Activated naive CD4-positive, alpha-beta T cell treated with anti-CD3 and anti-CD28 coated beads, Interleukin-2, amount 10 ng/mL, durations not matched to agents 7 days and 5 days (primary cell): ENCODE results near the gene CNN2.

Experiments used
- CTCF ChIA-PET: fragments of 350-600 bp; sonication (Branson Sonifier 250); formaldehyde crosslinking; loops from one replicate; lab custom pipeline; 2021; ENCODE audit warnings: antibody characterized with exemption; lab: Charles Lee
- DNase-seq: peaks from one replicate; pipeline ENCODE4 v3.0.0-alpha.2; 2020
- H3K27ac Mint-ChIP-seq: one replicate; pipeline ENCODE4 v1.8.0; 2021; ENCODE audit warnings: mild to moderate bottlenecking, moderate library complexity, mixed read lengths
- H3K27me3 Mint-ChIP-seq: one replicate; pipeline ENCODE4 v1.8.0; 2021; ENCODE audit warnings: mild to moderate bottlenecking, mixed read lengths
- H3K36me3 Mint-ChIP-seq: one replicate; pipeline ENCODE4 v1.8.0; 2021; ENCODE audit warnings: mixed read lengths
- H3K4me1 Mint-ChIP-seq: one replicate; pipeline ENCODE4 v1.8.0; 2021; ENCODE audit warnings: mixed read lengths
- H3K4me3 Mint-ChIP-seq: one replicate; pipeline ENCODE4 v1.8.0; 2021; ENCODE audit warnings: mild to moderate bottlenecking, moderate library complexity, mixed read lengths
- H3K9me3 Mint-ChIP-seq: one replicate; pipeline ENCODE4 v1.8.0; 2021; ENCODE audit warnings: mixed read lengths

The CNN2 gene

DNA sequence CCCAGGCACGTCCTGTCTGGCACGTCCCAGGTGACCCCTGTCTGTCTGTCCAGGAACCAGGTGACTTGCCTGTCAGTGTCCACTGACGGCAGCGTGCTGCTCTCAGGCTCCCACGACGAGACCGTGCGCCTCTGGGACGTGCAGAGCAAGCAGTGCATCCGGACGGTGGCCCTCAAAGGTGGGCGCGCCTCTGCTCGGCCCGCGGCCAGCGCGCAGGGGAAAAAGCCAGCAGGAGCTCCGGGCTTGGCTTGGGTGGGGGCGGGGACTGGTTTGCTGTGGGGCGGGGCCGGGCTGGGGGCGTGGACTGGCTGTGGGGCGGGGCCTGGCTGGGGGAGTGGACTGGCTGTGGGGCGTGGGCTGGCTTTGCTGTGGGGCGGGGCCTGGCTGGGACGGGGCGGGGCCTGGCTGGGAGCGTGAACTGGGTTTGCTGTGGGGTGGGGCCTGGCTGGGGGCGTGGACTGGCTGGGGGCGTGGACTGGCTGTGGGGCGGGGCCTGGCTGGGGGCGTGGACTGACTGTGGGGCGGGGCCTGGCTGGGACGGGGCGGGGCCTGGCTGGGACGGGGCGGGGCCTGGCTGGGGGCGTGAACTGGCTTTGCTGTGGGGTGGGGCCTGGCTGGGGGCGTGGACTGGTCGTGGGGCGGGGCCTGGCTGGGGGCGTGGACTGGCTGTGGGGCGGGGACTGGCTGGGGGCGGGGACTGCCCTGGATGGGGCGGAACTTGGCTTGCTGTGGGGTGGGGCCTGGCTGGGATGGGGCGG lies 35.1 kb upstream of the CNN2 start:
- H3K27me3 Mint-ChIP-seq: peaks cover 9% of the 10 kb centered on the region
- H3K4me1 Mint-ChIP-seq: peaks cover 7% of the 10 kb centered on the region
- peaks cover 23% of the 10 kb centered on the region for H3K36me3 Mint-ChIP-seq
- H3K9me3 Mint-ChIP-seq: no peaks in the 10 kb centered on the region
- no peak overlapping the region for H3K27ac Mint-ChIP-seq
- no peak overlapping the region for H3K4me3 Mint-ChIP-seq
- peak; percentile 63 for DNase-seq
- CTCF ChIA-PET: no interaction called here

DNA sequence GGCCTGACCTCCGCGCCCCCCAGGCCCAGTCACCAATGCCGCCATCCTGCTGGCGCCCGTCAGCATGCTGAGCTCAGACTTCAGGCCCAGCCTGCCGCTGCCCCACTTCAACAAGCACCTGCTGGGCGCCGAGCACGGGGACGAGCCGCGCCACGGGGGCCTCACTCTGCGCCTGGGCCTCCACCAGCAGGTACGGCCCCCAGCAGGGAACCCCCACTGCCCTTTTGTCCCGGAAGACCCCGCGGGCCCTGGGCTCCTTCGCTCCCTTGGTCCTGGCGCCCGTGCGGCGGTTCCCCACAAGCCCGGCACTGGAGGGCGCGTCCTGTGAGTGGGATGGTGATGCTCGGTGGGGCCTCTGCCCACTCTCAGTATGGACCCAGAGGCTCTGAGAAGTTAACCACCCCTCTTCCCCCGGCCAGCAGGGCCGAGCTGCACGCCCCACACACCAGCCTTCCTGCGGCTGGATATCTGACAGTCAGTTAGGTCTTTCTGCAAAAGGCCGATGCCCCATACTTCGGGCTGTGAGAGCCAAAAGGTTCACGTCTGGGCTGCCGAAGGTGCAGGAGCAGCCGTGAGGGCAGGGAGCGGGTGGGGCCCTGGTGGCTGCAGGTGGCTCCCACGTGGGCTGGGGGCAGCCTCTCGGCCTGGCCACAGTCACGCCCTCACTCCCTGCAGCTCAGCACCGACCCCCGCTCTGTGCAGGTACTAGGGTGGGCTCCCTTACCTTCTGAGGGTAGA lies 34.3 kb upstream of the CNN2 start:
- H3K4me3 Mint-ChIP-seq: no peak overlapping the region
- H3K36me3 Mint-ChIP-seq: peaks cover 18% of the 10 kb centered on the region
- H3K9me3 Mint-ChIP-seq: no peaks in the 10 kb centered on the region
- H3K4me1 Mint-ChIP-seq: peaks cover 6% of the 10 kb centered on the region
- no peak overlapping the region for H3K27ac Mint-ChIP-seq
- CTCF ChIA-PET: no interaction called here
- no peak for DNase-seq
- peaks cover 16% of the 10 kb centered on the region for H3K27me3 Mint-ChIP-seq

DNA sequence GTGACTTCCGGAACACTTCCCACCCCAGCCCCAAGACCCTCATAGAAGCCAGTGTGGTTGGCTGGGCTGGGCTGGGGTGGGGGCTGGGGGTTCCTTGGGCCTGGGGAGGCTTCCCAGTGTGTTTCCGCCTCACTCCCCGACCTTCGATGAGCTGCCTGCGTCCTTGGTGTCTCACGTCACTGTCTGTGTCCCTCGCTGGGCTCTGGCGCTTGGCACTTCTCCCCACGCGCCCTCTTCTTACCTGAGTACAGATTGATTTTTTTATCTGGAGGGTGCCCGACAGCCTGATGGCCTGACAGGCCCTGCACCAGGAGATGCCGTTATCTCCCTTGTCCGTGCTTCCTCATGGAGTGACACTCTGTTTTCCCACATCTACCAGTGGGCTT lies 33.7 kb upstream of the CNN2 start:
- DNase-seq: no peak
- H3K27ac Mint-ChIP-seq: no peak overlapping the region
- H3K36me3 Mint-ChIP-seq: peaks cover 18% of the 10 kb centered on the region
- no peak overlapping the region for H3K4me3 Mint-ChIP-seq
- H3K4me1 Mint-ChIP-seq: peaks cover 7% of the 10 kb centered on the region
- H3K27me3 Mint-ChIP-seq: peaks cover 22% of the 10 kb centered on the region
- CTCF ChIA-PET: no interaction called here
- no peaks in the 10 kb centered on the region for H3K9me3 Mint-ChIP-seq

DNA sequence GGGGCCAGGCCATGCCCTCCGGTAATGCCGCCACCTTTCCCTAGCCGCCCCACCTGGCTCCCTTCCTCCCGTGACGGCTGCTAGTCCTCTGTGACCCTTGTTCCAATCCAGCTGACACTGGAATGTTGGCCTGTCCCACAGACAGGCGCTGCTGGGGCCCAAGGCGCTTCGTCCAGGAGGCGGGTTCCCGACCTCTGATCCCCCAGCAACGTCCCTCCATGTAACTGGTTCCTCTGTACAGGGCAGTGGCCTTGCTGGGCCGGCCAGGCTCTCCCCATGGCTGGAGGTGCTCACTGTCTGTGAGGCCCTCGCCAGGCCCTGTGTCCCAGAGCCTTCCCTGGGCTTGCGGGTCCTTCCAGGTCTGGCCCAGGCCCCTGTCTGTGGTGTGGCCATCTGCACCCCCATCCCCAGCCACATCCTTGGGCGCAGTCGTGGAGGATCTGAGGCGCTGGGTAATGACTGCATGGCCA lies 33.0 kb upstream of the CNN2 start:
- CTCF ChIA-PET: no interaction called here
- Mint-ChIP-seq H3K9me3 (no peaks in the 10 kb centered on the region), H3K27me3 (peaks cover 29% of the 10 kb centered on the region), H3K4me3 (no peak overlapping the region), H3K27ac (no peak overlapping the region), H3K4me1 (peaks cover 10% of the 10 kb centered on the region), H3K36me3 (peaks cover 16% of the 10 kb centered on the region)
- no peak for DNase-seq

DNA sequence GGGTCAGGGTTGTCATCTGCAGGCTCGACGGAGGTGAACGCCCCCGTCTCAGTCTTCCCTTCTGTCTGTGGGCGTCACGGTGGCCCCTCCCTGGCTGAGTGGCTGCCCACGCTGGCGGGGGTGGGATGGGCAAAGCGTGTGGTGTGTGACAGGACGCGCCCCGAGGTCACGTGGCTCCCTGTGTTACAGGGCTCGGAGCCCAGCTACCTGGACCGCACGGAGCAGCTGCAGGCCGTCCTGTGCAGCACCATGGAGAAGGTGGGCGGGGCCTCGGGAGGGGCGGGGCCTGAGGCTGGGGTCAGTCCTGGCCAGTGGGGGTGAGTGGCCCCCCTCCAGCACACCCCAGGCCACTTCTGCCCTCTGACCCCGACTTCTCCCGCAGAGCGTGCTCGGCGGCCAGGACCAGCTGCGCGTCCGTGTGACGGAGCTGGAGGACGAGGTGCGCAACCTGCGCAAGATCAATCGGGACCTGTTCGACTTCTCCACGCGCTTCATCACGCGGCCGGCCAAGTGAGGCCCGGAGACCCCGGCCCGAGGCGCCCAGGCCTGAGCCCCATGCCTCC lies 32.5 kb upstream of the CNN2 start:
- no peak overlapping the region for H3K4me3 Mint-ChIP-seq
- peaks cover 12% of the 10 kb centered on the region for H3K4me1 Mint-ChIP-seq
- H3K9me3 Mint-ChIP-seq: no peaks in the 10 kb centered on the region
- no peak overlapping the region for H3K27ac Mint-ChIP-seq
- CTCF ChIA-PET: no interaction called here
- H3K27me3 Mint-ChIP-seq: peaks cover 34% of the 10 kb centered on the region
- peaks cover 16% of the 10 kb centered on the region for H3K36me3 Mint-ChIP-seq
- DNase-seq: no peak

DNA sequence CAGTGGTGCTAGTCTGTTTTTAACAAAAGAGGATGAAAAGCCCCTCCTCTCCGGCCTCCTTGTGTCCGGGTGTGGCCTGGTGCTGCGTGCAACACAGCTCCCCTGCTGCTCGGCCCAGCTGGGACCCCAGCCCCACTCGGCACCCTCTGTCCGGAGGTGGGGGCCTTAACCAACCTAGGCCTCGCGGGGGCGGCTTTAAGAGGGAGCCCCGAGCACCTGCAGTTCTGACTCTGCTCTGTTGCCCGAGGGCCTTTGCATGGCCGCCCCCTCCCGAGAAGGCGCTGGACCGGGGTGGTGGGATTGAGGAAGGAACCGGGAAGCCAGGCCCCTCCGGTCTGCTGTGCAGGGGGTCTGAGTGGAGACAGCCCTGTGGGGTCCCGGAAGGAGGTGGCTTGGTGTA lies 31.9 kb upstream of the CNN2 start:
- Mint-ChIP-seq H3K9me3 (no peaks in the 10 kb centered on the region), H3K4me1 (peaks cover 18% of the 10 kb centered on the region), H3K27ac (no peak overlapping the region), H3K4me3 (no peak overlapping the region), H3K27me3 (peaks cover 40% of the 10 kb centered on the region), H3K36me3 (peaks cover 16% of the 10 kb centered on the region)
- CTCF ChIA-PET: no interaction called here
- no peak for DNase-seq

DNA sequence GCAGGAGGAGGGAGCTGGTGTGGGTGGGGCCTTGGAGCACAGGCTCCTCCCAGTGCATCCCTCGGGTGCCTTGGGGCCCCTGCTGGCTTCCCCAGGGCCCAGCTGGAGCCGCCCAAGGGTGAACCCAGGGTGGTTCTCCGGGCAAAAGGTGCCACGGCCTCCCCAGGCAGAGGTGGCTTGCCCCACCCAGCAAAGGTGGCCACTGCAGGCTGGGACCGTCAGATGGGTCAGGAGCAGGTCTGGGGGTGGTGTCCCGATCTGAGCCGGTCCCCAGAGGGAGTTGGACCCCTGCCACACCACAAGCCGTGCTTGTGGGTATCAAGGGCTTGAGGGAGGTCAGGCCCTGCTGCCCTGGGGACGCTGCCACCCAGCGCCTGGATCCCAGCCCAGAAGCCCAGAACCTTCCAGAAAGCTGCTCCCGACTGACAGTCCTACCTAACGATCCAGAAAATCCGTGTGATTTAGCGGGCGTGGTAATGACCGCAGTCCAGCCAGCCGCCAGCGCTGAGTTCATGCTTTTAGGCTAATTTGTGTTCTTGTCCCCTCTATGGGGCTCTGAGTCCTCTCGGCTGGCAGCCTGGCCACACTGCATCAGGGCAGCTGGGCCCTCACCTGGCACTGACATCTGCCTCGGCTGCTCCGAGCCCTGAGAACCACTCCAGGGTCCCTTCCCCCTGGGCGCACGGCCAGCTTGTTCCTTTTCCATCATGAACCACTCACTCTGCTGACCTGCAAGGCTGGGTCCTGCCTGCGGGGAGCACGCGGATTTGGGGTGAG lies 31.2 kb upstream of the CNN2 start:
- H3K27me3 Mint-ChIP-seq: peaks cover 47% of the 10 kb centered on the region
- peaks cover 18% of the 10 kb centered on the region for H3K4me1 Mint-ChIP-seq
- DNase-seq: no peak
- H3K9me3 Mint-ChIP-seq: no peaks in the 10 kb centered on the region
- CTCF ChIA-PET: interaction anchor here (1.2 kb wide), 1 partner anchor 11 kb away, joined by 3 read pairs; no protein-coding TSS in a partner anchor
- no peak overlapping the region for H3K4me3 Mint-ChIP-seq
- H3K27ac Mint-ChIP-seq: no peak overlapping the region
- peaks cover 16% of the 10 kb centered on the region for H3K36me3 Mint-ChIP-seq

DNA sequence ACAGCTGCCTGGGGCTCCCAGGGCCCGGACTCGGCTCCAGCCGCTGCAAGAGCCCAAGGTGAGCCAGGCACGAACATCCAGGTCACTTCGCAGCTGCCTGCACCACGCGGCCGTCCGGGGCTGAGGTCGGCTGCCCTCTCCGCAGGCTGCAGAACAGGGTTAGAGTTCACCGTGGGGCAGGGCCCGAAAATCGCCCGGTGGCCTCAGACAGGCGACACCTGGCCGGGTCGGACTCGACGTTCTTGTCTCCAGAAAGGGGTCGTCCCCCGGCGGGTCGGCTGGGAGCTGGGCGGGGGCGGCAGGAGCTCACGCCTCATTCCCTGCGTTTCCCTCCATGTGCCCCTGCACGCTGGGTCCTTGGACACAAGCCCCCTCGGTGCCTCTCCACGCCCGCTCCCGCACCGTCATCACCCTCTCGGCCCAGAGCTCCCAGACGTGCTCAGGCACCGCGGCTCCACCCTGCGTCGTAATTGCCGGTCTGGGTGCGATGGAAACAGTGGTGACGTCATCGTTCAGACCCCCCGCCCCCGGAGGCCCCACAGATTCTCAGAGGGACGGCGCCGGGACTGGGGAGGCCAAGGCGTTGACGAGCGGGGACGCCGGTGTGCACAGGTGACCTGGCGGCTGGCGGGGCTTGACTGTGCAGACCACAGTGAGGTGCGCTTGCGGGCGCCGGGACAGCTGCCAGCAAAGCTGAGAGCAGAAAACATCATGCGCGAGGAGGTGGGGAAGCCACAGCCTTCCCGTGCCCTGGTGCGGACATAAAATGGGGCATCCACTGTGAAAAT lies 30.2 kb upstream of the CNN2 start:
- no peaks in the 10 kb centered on the region for H3K9me3 Mint-ChIP-seq
- peaks cover 23% of the 10 kb centered on the region for H3K4me1 Mint-ChIP-seq
- peak overlapping the region; percentile 78 for H3K27ac Mint-ChIP-seq
- peaks cover 11% of the 10 kb centered on the region for H3K36me3 Mint-ChIP-seq
- H3K27me3 Mint-ChIP-seq: peaks cover 54% of the 10 kb centered on the region
- H3K4me3 Mint-ChIP-seq: peak overlapping the region; percentile 35
- peak; percentile 83 for DNase-seq
- CTCF ChIA-PET: interaction anchor here (1.2 to 2.0 kb wide), 2 partner anchors 10 to 133 kb away, joined by 3 to 8 read pairs; no protein-coding TSS in a partner anchor

DNA sequence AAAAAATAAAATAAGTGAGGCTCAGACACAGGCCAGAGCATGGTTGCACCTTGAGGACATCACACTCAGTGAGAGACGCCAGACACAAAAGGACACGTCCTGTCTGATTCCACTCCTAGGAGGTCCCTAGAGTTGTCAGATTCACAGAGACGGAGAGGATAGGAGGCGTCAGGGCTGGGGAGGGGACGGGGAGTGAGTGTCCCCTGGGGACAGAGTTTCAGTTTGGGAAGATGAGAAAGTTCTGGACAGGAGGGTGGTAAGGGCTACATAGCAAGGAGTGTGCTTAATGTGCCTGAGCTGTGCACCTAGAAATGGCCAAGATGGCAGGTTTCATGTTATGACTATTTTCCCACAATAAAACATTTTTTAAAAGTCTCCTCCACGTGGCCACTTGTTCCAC lies 28.3 kb upstream of the CNN2 start:
- Mint-ChIP-seq H3K27me3 (peaks cover 70% of the 10 kb centered on the region), H3K4me3 (no peak overlapping the region)

DNA sequence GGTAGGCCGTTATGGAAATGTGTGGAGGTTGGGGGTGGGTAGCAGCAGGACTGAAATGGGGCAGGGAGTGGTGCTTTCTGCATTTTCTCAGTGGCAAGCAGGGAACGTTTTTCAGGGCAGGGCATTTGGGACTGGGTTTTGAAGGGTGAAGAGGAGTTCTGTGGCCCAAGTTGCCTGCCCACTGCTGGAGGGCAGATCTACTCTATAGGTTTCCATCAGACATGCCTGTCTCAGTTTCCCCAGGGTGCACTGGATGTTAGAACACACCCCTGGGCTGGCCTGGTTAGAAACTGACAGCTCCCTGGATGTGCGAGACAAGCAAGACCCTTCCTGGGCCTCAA lies 27.1 kb upstream of the CNN2 start:
- CTCF ChIA-PET: interaction anchor here (2.8 kb wide), 1 partner anchor 15 kb away, joined by 7 read pairs; the partner anchor contains the start of gene WDR18
- Mint-ChIP-seq H3K9me3 (no peaks in the 10 kb centered on the region), H3K36me3 (no peaks in the 10 kb centered on the region), H3K27me3 (peaks cover 78% of the 10 kb centered on the region), H3K27ac (no peak overlapping the region), H3K4me3 (no peak overlapping the region), H3K4me1 (peaks cover 23% of the 10 kb centered on the region)
- DNase-seq: no peak

More for the DNA sequence above, 28.3 kb upstream of the CNN2 start:
- Mint-ChIP-seq H3K4me1 (peaks cover 23% of the 10 kb centered on the region), H3K9me3 (no peaks in the 10 kb centered on the region), H3K27ac (no peak overlapping the region), H3K36me3 (peaks cover 5% of the 10 kb centered on the region)
- CTCF ChIA-PET: interaction anchor here (0.6 to 2.8 kb wide), 3 partner anchors 14 to 204 kb away, joined by 3 to 8 read pairs (median 7); partner anchors contain the start of gene WDR18
- no peak for DNase-seq

DNA sequence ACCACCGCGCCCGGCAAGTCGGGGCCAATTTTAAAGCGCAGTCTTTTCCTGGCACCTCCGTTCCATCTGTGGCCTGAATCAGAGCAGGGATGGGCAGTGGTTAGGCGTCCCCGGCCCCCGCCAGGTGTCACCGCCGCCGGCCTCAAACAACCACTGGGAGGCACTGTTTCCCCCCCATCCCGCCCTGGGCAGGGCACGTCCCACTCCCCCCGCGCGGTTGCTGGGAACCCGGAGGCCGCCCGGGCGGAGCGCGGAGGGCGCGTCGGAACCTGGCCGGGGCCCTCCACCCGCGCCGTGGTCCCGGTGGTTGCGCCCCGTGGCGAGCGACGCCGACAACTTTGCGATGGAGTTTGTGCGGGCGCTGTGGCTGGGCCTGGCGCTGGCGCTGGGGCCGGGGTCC lies 26.3 kb upstream of the CNN2 start, which contains the start of gene GRIN3B:
GRIN3B (plus strand) TSS at position 325 of the 400 bp plus-strand sequence; CDS start at position 344, 19 bp downstream.
- peaks cover 23% of the 10 kb centered on the region for H3K4me1 Mint-ChIP-seq
- H3K9me3 Mint-ChIP-seq: no peaks in the 10 kb centered on the region
- H3K27me3 Mint-ChIP-seq: peaks cover 80% of the 10 kb centered on the region
- no peak within 1 kb of the TSS for H3K27ac Mint-ChIP-seq
- peak; percentile 82 for DNase-seq
- CTCF ChIA-PET: no interaction called here
- H3K4me3 Mint-ChIP-seq: no peak within 1 kb of the TSS
- H3K36me3 Mint-ChIP-seq: no peaks in the 10 kb centered on the region

DNA sequence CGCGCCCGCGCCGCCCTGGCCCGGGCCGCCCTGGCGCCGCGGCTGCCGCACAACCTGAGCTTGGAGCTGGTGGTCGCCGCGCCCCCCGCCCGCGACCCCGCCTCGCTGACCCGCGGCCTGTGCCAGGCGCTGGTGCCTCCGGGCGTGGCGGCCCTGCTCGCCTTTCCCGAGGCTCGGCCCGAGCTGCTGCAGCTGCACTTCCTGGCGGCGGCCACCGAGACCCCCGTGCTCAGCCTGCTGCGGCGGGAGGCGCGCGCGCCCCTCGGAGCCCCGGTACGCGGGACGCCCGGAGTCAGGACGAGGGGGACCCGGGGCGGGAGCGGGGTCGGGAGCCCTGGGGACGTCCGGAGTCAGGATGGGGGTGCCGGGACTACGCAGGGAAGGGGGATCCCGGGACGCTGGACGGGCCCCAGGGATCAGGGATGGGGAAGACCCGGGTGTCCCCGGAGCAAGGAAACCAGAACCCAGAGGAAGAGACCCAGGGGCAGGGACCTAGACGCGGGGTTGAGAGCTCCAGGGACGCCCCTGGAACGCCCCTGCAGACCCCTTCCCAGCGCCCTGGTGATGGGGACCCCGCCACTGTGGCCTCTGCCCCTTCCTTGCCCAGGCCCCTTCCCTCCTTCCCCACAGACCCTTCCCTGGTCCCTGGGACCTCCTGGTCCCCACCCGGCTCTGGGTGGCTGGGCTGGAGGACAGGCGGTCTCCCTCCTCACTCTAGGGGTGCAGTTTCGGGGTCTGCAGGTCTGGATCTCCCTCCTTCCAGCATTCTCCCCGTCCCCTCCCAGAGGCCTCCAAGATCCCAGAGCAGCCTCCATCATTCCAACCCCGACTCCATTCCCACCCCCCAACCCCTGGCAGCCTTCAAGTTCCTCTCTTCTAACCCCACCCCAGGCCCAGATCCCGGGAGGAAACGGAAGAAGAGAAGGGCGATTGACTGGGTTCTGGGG lies 25.5 kb upstream of the CNN2 start:
- Mint-ChIP-seq H3K9me3 (no peaks in the 10 kb centered on the region), H3K27ac (no peak overlapping the region), H3K4me3 (no peak overlapping the region), H3K4me1 (peaks cover 23% of the 10 kb centered on the region), H3K27me3 (peaks cover 79% of the 10 kb centered on the region), H3K36me3 (peaks cover 1% of the 10 kb centered on the region)
- DNase-seq: no peak
- CTCF ChIA-PET: interaction anchor here (0.6 to 1.6 kb wide), 4 partner anchors 36 to 313 kb away, joined by 3 to 4 read pairs (median 3); partner anchors contain the start of gene CBARP
